SHP77 treated with DMSO at 0.1 percent for 48 hours (cell line): ENCODE measurements around the gene GSDME.

Source experiments
- DNase-seq: peaks from one replicate; lab custom pipeline; 2025; lab: John Stamatoyannopoulos, UW

The GSDME gene

DNA sequence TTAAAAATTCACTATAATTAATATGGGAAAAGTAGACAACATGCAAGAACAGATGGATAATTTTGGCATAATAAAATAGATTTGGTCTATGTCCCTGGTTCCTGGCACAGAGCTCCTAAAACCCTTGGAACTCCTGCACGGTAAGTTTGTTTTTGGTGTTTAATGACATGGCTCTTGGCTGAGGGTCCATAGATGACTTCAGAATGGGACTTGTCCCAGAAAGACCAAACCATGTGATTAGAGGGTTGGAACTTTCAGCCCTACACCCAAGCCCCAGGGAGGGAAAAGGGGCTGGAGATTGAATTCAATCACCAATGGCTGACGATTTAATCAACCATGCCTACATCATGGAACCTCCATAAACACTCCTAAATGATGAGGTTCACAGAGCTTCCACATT lies 12.6 kb upstream of the GSDME start:
- DNase-seq = no peak

DNA sequence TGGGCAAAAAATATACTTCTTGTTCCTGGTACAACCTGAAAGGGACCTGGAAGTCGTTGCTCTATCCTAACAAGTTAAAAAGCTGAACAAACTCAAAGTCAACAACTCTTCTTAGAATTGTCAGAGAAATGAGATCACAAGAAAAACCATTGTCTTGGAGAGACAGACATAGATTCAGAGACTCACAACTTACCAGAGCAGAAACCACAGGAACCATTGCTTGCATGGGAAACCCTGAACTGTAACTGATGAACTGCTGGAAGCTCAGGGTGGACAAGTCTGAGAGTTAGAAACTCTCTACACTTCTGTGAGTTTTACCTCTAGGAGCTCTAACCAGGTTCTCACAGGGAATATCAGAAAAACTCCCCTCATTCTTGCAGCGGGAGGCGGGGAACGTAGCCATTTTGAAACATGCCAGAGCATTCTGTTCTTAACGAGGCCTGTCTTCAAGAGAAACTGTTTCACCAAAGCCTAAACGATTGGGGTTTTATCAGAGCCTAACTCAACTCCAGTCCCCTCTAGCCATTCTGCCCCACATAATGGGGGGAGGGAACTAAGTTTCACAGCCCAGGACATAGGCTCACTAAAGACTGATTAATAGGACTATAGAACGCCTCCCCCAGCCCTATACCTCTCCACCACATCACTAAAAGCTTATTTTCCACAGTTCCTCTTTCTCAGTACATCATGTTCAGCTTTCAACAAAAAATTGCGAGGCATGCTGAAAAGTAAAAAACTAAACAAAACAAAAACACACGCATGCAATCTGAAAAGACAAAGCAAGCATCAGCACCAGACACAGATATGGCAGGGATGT lies 12.0 kb upstream of the GSDME start:
- no peak for DNase-seq

DNA sequence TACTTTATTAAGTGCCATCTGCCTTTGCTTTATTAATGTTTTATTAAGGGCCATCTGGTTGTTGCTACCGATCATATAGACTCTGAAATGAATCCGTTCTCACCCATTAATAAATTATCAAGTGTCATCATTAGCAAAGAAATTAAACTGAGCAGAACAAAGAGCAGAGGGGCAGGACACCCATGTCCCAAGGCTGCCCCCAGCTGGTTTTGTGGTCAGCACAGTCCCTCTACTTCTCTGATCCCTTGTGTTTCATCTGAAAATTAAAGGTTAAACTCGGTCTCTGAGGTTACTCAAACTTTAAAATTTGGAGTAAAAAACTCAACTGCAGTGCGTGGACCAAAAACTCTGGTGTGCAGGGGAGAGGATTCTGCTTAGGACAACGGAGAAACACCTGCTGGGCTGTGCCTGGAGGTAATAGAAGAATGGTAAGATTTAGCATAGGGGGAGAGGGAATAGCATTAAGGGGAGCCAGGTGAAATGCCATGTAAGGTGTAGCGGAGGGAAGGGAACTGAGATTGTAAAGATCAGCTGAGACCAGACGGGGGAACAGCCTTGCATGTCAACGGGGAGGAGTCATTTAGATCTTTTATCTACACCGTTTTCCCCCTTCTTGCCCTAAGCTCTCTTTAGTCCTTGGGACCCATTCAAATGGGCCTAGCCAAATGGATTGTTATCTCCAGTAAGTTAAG lies 10.8 kb upstream of the GSDME start:
- no peak for DNase-seq

DNA sequence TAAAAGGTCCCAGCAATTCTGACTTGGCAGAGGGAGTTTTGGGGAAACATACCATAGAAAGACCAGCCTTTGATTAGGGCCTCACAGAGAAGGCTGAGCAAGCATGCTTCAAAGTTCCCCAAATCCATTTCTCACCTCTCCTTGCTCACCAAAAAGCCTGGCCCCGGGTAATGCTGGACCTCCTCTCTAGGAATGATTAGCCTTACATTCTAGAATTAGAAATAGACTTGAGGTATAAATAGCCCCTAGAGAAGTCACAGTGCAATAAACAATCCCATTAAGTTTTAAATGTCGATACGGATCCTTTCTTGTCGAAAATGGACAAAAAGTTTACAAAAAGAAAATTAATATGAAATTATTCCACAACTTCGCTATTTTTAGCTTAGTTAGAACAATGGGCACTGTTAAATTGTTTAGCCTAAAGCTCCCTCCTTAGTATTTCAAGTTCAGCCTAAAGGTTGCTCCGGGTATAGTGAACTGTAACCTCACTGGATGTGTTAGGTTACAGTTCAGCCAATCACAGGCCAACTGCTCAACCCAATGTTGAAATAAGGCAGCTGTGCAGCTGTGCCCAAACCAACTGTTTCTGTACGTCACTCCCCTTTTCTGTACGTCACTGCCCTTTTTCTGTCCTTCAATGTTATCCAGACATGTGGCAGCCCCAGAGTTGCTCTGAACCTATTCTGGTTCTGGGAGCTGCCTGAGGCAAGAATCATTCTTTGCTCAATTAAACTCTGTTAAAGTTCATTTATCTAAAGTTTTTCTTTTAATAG lies 7.9 kb upstream of the GSDME start:
- DNase-seq = peak; percentile 20

DNA sequence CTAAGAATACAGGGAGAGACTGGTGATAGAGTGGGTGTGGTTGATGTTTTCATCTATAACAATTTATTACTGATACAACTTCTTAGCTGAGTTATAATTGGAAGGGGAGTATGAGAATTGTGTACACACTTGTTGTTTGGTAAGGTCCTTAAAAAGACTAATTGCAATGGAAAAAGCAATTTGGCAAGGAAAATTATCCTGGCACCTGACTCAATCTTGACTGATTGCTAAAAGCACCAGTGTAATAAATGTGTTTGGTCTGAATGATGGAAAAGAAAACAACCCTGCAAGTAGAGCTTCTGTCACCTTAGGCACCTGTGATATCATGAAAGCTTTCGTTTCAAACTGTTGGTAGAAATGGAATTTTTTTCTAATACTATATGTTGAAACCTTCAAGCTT lies 6.7 kb upstream of the GSDME start:
- no peak for DNase-seq

DNA sequence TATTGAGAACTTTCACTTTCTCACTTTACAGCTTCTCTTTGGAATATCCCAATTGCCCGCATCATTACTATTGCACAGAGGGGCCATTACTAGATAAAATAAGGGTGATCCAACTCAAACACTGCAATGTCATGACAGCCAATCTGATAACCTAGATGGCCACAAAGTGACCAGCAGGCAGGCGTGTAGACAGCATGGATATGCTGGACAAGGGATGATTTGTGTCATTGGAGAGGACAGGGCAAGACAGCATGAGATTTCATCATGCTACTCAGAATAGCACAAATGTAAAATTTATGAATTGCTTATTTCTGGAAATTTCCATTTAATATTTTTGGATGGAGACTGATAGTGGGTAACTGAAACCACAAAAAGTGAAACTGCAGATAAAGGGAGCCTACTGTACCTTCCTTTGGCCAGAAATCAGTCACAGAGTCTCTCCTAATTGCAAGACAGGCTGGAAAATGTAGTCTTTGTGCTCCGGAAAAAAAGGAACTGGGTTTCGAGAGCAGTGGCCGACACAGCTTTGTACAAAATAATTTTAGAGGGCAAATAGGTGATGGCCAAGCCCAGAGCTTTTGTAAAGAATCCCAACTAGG lies 6.1 kb upstream of the GSDME start:
- DNase-seq = no peak

DNA sequence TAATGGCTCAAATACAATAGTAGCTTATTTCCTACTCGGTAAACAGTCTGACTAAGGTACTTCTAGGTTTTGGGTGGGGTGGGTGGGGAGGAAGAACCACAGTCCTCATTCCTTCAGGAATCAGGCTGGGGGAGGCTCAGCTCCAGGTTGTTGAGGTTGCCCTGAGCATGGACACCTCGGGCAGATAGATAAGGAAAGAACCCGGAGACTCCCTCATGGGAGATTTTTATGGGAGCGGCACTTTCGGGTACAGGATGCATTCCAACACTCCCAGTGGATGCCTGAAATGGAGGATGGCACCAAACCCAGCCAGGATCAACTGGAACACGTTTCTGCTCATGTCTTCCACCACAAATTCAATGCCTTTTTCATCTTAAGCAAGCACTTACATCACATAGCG lies 5.5 kb upstream of the GSDME start:
- DNase-seq = no peak

DNA sequence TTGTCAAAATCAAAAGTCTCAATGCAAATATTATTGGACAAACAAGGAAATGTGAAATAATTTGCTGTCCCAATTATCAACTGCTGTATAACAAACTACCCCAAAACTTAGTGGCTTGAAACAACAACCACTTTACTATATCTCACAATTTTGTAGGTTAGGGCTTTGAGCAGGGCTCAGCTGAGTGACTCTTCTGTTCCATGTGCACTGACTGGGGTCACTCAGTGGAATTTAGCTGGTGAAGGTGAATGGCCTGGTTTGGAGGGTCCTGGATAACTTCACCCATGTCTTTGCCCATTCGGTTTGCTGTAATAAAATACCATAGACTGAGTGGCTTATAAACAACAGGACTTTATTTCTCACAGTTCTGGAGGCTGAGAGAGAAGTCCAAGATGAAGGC lies 3.7 kb upstream of the GSDME start:
- no peak for DNase-seq

DNA sequence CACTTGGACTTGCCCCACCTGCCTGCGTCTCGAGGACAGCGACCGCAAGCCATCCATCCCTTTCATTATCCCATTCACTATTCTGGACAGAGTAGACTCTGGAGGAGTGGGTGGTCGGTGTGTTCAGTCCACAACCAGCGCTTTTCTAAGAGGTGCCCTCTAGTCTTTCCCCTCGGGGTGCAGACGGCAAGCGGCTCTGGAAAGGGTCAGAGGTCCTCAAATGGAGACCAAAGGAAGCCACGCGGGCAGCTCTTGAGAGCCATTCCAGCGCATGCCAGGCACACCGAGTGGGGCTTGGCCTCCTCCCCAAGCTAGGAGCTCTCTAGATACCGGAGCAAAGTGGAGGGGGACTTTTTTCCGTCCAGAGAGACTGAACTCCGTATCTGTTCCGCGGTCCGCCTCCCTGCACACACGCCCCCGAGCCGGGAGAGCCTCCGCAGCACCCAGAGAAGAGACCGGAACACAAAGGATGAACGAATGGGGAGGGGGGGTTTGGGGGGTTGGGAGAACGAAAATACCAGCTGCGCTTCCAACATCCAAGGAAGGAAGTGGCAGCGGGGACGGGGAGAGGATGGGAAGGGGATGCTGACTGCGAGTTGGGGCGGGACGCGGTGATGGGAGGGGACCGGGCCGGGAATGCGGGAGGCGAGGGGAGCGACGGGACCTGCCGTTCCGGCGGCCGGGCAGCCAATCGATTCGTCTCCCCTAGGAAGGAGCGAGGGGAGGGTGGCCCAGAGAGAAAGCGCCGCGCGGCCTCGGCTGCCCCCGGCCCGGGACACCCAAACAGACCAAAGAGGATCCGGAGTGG lies 515 bp downstream of the GSDME start:
- no peak for DNase-seq

DNA sequence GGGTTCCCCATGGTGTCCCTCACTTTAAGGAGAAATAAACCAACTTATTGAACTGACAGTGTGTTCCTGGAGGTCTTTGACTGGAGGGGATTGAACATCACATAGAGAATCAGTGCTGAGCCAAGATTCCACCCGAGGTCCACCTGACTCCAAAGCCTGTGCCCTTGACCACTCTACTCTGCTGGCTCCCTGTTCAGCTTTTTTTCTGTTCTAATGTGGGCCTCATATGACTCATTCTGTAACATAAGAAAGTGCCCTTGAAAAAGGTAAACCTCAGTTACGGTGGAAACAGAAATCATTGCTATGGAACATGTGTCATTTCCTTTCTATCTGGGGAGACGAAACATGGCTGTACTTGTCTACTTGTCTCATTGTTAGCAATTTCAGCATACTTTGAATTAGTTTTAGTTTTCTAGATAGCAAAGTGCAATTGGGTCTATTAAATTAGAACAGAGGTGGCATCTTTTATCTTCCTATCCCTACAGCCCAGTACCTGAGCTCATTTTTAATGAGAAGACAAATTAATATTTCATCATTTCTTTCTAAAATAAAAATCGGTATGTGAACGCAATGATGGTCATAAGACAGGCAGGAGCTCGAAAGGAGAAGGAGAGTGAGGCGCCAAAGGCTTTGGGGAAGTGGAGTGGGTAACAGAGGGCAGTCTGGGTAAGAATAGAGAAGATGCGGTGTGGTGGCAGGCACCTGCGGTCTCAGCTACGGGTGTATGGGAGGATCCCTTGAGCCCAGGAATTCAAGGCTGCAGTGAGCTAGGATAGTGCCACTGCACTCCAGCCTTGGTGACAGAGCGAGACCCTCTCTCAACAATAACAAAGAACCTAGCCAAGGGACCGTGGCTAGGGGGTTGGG lies 1.5 kb downstream of the GSDME start:
- no peak for DNase-seq

DNA sequence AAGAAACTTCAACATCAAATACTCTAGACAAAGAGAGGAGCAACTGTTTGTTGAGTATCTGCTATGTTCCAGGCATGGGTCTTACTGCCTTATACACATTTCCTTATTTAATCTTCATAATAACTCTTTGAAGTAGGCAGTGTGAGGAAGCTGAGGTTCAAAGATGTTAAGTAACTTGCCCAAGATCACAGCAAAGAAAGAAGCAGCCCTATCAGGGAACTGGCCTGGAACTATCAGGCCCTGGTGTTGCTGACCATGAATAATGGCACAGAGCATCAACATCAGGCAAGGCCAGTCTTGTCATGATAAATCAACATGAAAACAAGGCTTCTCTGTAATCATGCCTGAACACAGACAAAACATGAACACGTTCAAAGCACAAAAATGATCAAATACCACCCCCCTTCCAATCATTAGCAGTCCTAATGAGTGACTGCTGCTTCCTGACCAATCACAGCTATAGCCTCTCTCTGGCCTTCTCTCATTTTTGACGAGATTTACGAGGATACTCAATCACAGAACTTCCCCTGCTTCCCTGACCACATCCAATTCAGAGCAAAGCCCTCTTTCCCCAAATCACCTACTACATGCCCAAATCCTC lies 2.3 kb downstream of the GSDME start:
- DNase-seq = no peak

DNA sequence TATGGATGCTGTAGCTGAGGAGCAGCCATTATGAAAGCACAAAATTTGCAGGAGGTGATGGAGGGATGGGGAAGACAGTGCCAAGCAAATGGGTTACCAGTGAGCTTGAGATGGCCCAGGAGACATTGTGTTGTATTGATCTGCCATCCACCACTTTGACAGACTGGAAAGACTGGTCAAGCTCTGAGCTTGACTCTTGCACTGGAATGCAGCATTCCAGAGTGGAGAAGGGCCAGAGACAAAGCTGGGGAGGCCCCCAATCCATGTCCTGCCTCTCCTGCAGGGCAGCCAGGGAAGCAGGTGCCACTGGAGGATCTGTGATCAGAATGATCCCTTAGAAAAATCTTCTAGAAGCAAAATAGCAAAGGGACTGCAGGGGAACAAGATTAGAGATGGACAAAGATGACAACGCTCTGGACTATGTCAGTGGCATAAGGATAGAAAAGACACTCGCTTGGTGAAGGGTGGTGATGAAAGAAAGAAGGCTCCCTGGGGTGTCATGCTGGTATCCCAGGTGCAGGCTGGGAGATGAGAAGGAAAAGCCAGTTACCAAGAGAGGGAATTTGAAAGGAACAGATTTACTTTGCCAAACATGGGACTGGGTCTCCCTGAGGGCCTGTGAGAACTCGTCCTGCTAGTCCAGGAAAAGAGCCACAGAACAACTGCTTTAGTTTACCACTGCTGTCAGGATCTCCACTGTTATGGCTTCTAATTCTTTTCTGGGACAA lies 5.0 kb downstream of the GSDME start:
- DNase-seq = no peak

DNA sequence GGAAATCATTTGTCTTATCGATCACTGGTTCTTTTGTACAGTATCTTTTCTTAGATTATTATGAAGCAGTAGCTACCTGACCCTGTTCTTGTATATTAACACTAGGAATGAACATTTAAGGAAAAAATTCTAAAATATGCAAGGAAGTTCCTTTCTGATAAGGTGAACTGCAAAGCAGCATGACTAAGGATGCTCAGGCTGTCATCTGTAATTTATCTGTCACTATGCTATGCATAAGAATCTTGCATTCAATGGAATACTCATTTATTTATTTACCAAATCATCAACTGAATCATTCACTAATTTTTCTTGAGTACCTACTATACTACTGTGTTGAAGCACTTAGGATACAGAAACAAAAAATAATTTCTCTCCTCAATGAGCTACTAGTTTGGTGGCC lies 5.8 kb downstream of the GSDME start:
- no peak for DNase-seq

DNA sequence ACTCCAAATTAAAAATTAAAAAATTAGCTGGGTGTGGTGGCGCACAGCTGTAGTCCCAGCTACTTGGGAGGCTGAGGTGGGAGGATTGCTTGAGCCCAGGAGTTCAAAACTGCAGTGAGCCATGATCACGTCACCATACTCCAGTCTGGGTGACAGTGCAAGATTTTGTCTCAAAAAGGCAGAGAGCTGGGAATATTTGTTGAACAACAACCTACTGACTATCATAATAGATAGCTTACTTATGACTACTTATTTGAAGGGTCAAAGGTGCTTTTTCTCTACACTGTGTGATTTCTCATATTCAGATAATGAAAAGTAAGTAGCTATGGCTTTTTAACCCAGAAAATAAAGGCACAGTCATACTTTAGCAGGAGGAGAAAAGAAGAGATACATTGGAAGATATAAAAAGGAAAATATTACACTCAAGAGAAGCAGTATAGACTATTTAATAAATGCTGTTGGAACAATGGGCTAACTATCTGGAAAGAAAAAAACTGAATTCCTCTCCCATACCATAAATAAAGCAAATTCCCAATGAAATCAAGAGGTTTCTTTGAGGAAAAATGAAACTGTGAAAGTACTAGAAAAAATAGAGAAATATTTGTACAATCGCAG lies 6.7 kb downstream of the GSDME start:
- no peak for DNase-seq

DNA sequence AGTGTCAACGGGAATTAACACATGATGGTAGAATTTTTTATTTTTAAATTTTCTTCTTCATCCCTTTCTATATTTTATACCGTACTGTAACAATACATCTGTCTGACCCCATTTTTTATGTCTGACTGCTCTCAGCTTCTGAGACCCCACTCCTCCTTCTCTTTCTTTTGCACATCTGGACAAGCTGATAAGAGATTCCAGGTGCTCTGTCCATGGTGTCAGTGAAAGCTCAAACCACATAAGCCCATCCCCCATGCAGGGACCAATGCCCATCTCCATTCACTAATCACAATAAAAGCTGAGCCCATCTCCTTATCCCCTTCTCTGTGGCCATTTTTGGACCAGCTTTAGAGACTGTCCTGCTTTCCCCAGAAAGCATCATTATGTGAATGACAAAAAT lies 8.7 kb downstream of the GSDME start:
- no peak for DNase-seq

DNA sequence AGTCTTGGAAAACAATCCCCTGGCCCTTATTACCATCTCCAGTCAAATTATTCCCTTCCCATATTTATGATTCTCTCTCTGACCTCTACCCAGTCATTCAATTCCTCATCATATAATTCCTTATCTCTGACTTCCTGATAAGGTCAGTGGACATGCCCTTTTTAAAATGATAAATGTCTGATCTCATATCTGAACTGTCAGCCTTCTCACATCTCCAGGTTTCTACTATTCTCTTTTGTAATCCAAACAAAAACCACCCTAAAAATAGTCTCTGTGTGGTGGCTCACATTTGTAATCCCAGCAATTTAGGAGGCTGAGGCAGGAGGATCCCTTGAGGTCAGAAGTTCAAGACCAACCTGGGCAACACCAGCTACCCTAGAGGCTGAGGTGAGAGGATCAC lies 11.9 kb downstream of the GSDME start:
- DNase-seq = no peak

DNA sequence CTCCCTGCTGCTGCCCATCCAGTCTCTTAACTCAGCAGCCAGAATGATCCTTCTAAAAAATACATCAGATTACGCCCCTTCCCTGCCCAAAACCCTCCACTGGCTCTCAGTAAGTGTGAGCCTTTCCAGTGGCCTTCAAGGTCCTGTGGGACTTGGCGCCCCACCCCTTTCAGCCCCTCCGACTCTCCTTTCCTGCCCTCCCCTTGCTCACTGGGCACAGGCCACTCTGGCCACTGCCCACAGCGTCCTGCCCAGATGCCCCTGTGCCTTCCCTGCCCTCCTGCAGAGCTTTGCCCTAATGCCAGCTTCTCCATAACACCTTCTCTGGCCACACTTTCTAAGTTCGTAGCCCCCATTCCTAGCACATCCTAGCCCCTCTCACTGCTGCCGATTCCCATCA lies 13.8 kb downstream of the GSDME start:
- no peak for DNase-seq

DNA sequence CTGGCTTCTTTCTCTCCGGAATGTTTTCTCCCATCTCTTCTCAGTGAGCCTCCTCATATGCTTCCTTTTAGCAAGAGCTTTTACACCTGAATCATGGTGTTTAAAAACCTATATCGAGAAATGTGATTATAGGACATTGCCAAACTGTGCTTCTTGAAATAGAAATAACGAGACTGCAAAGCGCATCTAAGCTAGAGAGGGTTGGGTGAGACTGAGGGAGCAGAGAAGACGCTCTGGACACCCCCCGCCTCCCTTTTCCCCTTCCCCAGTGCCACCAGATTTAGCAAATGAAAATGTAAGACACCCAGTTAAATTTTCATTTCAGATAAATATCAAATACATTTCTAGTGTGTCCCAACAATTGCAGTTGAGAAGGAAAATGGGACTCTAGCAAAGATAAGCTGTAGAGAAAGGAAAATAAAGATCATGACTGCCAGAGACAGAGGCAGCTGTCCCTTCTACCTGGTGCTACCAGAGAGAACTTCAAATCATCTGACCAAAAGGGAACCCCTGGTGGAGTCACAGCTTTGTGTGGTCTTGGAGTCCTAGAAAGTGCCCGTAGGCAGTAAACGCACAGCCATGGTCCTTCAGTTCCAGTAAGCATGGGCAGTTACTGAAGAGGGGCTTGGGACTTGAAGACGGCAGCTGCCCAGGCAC lies 14.6 kb downstream of the GSDME start:
- DNase-seq = no peak
